ENCODE measurements around the gene KRTAP5-2. TPM values are rescaled to one million over a fixed set of nuclear protein-coding genes. Genes with fewer than 3 reads are reported as not detected.

The KRTAP5-2 gene
- total RNA-seq, 1 donor from 2014 or later, result not detected

GRCh38 chr11:1574238-1574932 is 23.7 kb downstream of the KRTAP5-2 start:
- peaks cover 34% of the 10 kb centered on the region for H3K27me3 Mint-ChIP-seq (ENCODE audit: low read depth)
- peak; percentile 46 for DNase-seq (ENCODE audit: low spot score)
- no peak overlapping the region for H3K4me3 Mint-ChIP-seq (ENCODE audit: low read depth)
- H3K27ac Mint-ChIP-seq, result no peak overlapping the region
- no peaks in the 10 kb centered on the region for H3K36me3 Mint-ChIP-seq (ENCODE audit: low read depth)
- H3K4me1 Mint-ChIP-seq (ENCODE audit: low read depth), result no peaks in the 10 kb centered on the region
- intact Hi-C loops (cut with micrococcal nuclease), result loop anchor here (2.0 to 10.0 kb wide), 4 partner anchors 26 to 570 kb away; no protein-coding TSS in a partner anchor
- H3K9me3 Mint-ChIP-seq, result peaks cover 10% of the 10 kb centered on the region

- intact Hi-C loops (cut with micrococcal nuclease), result loop anchor here (2.0 to 10.0 kb wide), 4 partner anchors 25 to 571 kb away; no protein-coding TSS in a partner anchor
- no peaks in the 10 kb centered on the region for H3K36me3 Mint-ChIP-seq (ENCODE audit: low read depth)
- no peak overlapping the region for H3K27ac Mint-ChIP-seq
- H3K27me3 Mint-ChIP-seq (ENCODE audit: low read depth), result peaks cover 36% of the 10 kb centered on the region
- H3K9me3 Mint-ChIP-seq, result peaks cover 6% of the 10 kb centered on the region
- peak overlapping the region; percentile 33 for H3K4me3 Mint-ChIP-seq (ENCODE audit: low read depth)
- DNase-seq (ENCODE audit: low spot score), result no peak
- H3K4me1 Mint-ChIP-seq (ENCODE audit: low read depth), result no peaks in the 10 kb centered on the region
Measured at GRCh38 chr11:1573903-1574237, 24.2 kb downstream of the KRTAP5-2 start.

GRCh38 chr11:1573077-1573902 is 24.8 kb downstream of the KRTAP5-2 start:
- H3K27ac Mint-ChIP-seq, result no peak overlapping the region
- peaks cover 36% of the 10 kb centered on the region for H3K27me3 Mint-ChIP-seq (ENCODE audit: low read depth)
- peaks cover 3% of the 10 kb centered on the region for H3K9me3 Mint-ChIP-seq
- H3K4me3 Mint-ChIP-seq (ENCODE audit: low read depth), result peak overlapping the region; percentile 33
- DNase-seq (ENCODE audit: low spot score), result no peak
- H3K4me1 Mint-ChIP-seq (ENCODE audit: low read depth), result no peaks in the 10 kb centered on the region
- H3K36me3 Mint-ChIP-seq (ENCODE audit: low read depth), result no peaks in the 10 kb centered on the region
- intact Hi-C loops (cut with micrococcal nuclease), result loop anchor here (5.0 to 10.0 kb wide), 3 partner anchors 36 to 572 kb away; no protein-coding TSS in a partner anchor

- H3K27ac Mint-ChIP-seq, result no peak within 1 kb of the TSS
- peak; percentile 86 for DNase-seq (ENCODE audit: low spot score)
- no peaks in the 10 kb centered on the region for H3K9me3 Mint-ChIP-seq
- H3K36me3 Mint-ChIP-seq (ENCODE audit: low read depth), result no peaks in the 10 kb centered on the region
- H3K4me3 Mint-ChIP-seq (ENCODE audit: low read depth), result peak within 1 kb of the TSS; percentile 17
- H3K27me3 Mint-ChIP-seq (ENCODE audit: low read depth), result peaks cover 36% of the 10 kb centered on the region
- intact Hi-C loops (cut with micrococcal nuclease), result loop anchor here (5.0 to 10.0 kb wide), 3 partner anchors 35 to 572 kb away; no protein-coding TSS in a partner anchor
- no peaks in the 10 kb centered on the region for H3K4me1 Mint-ChIP-seq (ENCODE audit: low read depth)
Measured at GRCh38 chr11:1572197-1573076, 25.7 kb downstream of the KRTAP5-2 start, which contains the start of gene DUSP8. DUSP8 (minus strand) TSS chr11:1572271; CDS start chr11:1565826, 6,445 bp downstream.

GRCh38 chr11:1571760-1572196 is 26.3 kb downstream of the KRTAP5-2 start:
- no peak overlapping the region for H3K27ac Mint-ChIP-seq
- peaks cover 35% of the 10 kb centered on the region for H3K27me3 Mint-ChIP-seq (ENCODE audit: low read depth)
- DNase-seq (ENCODE audit: low spot score), result no peak
- intact Hi-C loops (cut with micrococcal nuclease), result loop anchor here (5.0 to 10.0 kb wide), 3 partner anchors 34 to 573 kb away; no protein-coding TSS in a partner anchor
- H3K4me3 Mint-ChIP-seq (ENCODE audit: low read depth), result no peak overlapping the region
- H3K4me1 Mint-ChIP-seq (ENCODE audit: low read depth), result no peaks in the 10 kb centered on the region
- no peaks in the 10 kb centered on the region for H3K9me3 Mint-ChIP-seq
- no peaks in the 10 kb centered on the region for H3K36me3 Mint-ChIP-seq (ENCODE audit: low read depth)

- peak overlapping the region; percentile 38 for H3K27ac Mint-ChIP-seq
- H3K4me3 Mint-ChIP-seq (ENCODE audit: low read depth), result peak overlapping the region; percentile 55
- H3K36me3 Mint-ChIP-seq (ENCODE audit: low read depth), result no peaks in the 10 kb centered on the region
- intact Hi-C loops (cut with micrococcal nuclease), result loop anchor here (5.0 to 10.0 kb wide), 3 partner anchors 34 to 574 kb away; no protein-coding TSS in a partner anchor
- no peaks in the 10 kb centered on the region for H3K9me3 Mint-ChIP-seq
- DNase-seq (ENCODE audit: low spot score), result no peak
- H3K4me1 Mint-ChIP-seq (ENCODE audit: low read depth), result no peaks in the 10 kb centered on the region
- peaks cover 32% of the 10 kb centered on the region for H3K27me3 Mint-ChIP-seq (ENCODE audit: low read depth)
Measured at GRCh38 chr11:1570896-1571759, 27.0 kb downstream of the KRTAP5-2 start.

GRCh38 chr11:1570531-1570895 is 27.6 kb downstream of the KRTAP5-2 start:
- Mint-ChIP-seq H3K36me3 (ENCODE audit: low read depth) (no peaks in the 10 kb centered on the region), H3K27me3 (ENCODE audit: low read depth) (peaks cover 31% of the 10 kb centered on the region), H3K4me3 (ENCODE audit: low read depth) (peak overlapping the region; percentile 55), H3K4me1 (ENCODE audit: low read depth) (no peaks in the 10 kb centered on the region), H3K27ac (peak overlapping the region; percentile 38), H3K9me3 (no peaks in the 10 kb centered on the region)
- DNase-seq (ENCODE audit: low spot score), result no peak
- intact Hi-C loops (cut with micrococcal nuclease), result loop anchor here (5.0 to 10.0 kb wide), 3 partner anchors 33 to 574 kb away; no protein-coding TSS in a partner anchor

GRCh38 chr11:1570001-1570453 is 28.1 kb downstream of the KRTAP5-2 start:
- Mint-ChIP-seq H3K36me3 (ENCODE audit: low read depth) (no peaks in the 10 kb centered on the region), H3K27ac (no peak overlapping the region), H3K9me3 (no peaks in the 10 kb centered on the region), H3K4me3 (ENCODE audit: low read depth) (no peak overlapping the region), H3K4me1 (ENCODE audit: low read depth) (no peaks in the 10 kb centered on the region), H3K27me3 (ENCODE audit: low read depth) (peaks cover 26% of the 10 kb centered on the region)
- DNase-seq (ENCODE audit: low spot score), result no peak
- intact Hi-C loops (cut with micrococcal nuclease), result loop anchor here (5.0 to 10.0 kb wide), 3 partner anchors 33 to 575 kb away; no protein-coding TSS in a partner anchor

- Mint-ChIP-seq H3K9me3 (no peaks in the 10 kb centered on the region), H3K27me3 (ENCODE audit: low read depth) (peaks cover 23% of the 10 kb centered on the region), H3K27ac (no peak overlapping the region), H3K4me1 (ENCODE audit: low read depth) (no peaks in the 10 kb centered on the region), H3K36me3 (ENCODE audit: low read depth) (no peaks in the 10 kb centered on the region), H3K4me3 (ENCODE audit: low read depth) (no peak overlapping the region)
- DNase-seq (ENCODE audit: low spot score), result no peak
- intact Hi-C loops (cut with micrococcal nuclease), result no loop called here
Measured at GRCh38 chr11:1569251-1569780, 28.8 kb downstream of the KRTAP5-2 start.

GRCh38 chr11:1568441-1568911 is 29.6 kb downstream of the KRTAP5-2 start:
- no peak overlapping the region for H3K27ac Mint-ChIP-seq
- H3K4me3 Mint-ChIP-seq (ENCODE audit: low read depth), result no peak overlapping the region
- no peak for DNase-seq (ENCODE audit: low spot score)
- peaks cover 16% of the 10 kb centered on the region for H3K27me3 Mint-ChIP-seq (ENCODE audit: low read depth)
- no peaks in the 10 kb centered on the region for H3K36me3 Mint-ChIP-seq (ENCODE audit: low read depth)
- H3K9me3 Mint-ChIP-seq, result no peaks in the 10 kb centered on the region
- intact Hi-C loops (cut with micrococcal nuclease), result no loop called here
- no peaks in the 10 kb centered on the region for H3K4me1 Mint-ChIP-seq (ENCODE audit: low read depth)

- no peak for DNase-seq (ENCODE audit: low spot score)
- H3K27ac Mint-ChIP-seq, result no peak overlapping the region
- peaks cover 13% of the 10 kb centered on the region for H3K27me3 Mint-ChIP-seq (ENCODE audit: low read depth)
- intact Hi-C loops (cut with micrococcal nuclease), result no loop called here
- no peaks in the 10 kb centered on the region for H3K4me1 Mint-ChIP-seq (ENCODE audit: low read depth)
- H3K9me3 Mint-ChIP-seq, result no peaks in the 10 kb centered on the region
- no peak overlapping the region for H3K4me3 Mint-ChIP-seq (ENCODE audit: low read depth)
- no peaks in the 10 kb centered on the region for H3K36me3 Mint-ChIP-seq (ENCODE audit: low read depth)
Measured at GRCh38 chr11:1567721-1568100, 30.4 kb downstream of the KRTAP5-2 start.

Measured in activated T-helper 2 cell treated with anti-CD3 and anti-CD28 coated beads, Interferon-gamma antibody, Interleukin-2, Interleukin-4, amounts not matched to agents 10 μg/mL and 5 μg/mL and 100 μg/mL, durations not matched to agents 14 hours and 24 hours and 36 hours (primary cell).